ENCODE data around the gene RUNX2. TPM values are rescaled to one million over a fixed set of nuclear protein-coding genes. Genes with fewer than 3 reads are reported as not detected.

RUNX2 gene
- total RNA-seq, 1 donor: 10.4 TPM

DNA sequence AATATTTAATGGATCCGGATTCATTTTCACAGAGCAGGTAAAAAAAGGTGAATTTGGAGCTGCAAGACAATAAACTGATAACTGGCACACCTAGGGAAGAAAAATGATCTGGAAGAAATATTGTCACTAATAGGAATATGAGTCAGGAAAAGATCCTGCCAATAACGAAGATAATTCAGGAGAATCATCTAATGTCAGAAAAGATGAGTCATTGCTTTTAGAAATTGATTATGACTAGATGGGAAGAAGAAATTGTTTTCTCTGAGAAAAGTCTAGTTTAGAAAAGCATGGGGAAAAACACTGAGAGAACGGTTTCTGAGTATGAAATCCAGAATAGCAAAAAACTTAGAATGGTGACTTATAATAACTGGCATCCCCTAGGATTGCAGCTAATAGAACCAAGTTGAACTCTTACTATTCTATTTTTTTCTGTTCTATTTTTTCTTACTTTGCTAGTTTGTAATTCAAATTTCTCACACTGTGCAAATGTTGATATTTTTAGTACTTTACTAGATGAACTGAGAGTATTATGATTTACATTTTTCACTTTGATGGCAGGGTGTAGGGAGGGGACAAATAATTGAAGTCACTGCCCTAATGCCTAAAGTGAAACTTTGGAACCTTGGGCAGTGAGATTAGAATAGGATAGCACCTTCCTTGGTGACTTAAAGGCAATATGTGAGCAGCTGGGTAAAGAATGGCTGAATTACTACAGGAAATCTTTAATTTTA lies 87.8 kb downstream of the RUNX2 start:
- peaks cover 27% of the 10 kb centered on the region for H3K4me1 ChIP-seq (ENCODE audit: insufficient read depth, low read length)
- H3K27me3 ChIP-seq (ENCODE audit: insufficient read depth, low read length): peaks cover 25% of the 10 kb centered on the region
- H3K9me3 ChIP-seq (ENCODE audit: low read depth, low read length): no peaks in the 10 kb centered on the region
- no peak overlapping the region for H3K4me3 ChIP-seq (ENCODE audit: low read length)

DNA sequence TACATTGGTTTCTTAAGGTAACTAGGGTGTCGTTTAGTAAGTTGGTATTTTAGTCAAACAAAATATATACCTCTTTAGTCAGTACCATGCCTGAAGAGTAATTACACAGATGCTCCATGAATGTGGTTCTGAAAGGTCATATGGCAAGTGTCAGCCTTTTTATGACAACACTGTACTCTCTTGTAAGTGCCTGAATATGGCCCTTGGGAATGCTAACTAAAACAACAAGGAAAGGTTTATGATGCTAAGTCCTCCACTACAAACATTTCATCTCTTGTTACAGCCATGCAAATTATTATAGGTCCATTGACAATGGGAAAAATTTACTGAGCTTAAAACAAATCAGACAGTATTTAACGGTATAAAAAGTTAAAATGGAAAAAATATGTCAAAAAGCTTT lies 88.6 kb downstream of the RUNX2 start:
- Histone ChIP-seq H3K4me1 (ENCODE audit: insufficient read depth, low read length) (peaks cover 34% of the 10 kb centered on the region), H3K9me3 (ENCODE audit: low read depth, low read length) (no peaks in the 10 kb centered on the region), H3K27me3 (ENCODE audit: insufficient read depth, low read length) (peaks cover 31% of the 10 kb centered on the region), H3K4me3 (ENCODE audit: low read length) (no peak overlapping the region)

DNA sequence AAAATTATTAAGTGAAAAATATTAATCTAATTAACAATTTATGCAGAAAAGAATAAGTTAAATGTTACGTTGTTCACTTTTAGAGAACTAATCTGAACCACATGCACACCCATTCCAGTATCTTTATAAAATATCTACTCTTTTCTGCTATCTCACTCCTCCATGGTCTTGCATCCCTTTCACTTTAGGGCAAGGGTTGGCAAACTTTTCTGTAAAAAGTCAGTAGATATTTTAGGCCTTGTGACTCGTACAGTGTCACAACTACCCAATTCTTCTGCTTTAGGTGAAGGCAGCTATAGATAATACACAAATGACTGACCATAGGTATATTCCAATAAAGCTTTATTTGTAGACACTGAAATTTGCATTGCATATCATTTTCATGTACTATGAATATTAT lies 89.3 kb downstream of the RUNX2 start:
- peaks cover 34% of the 10 kb centered on the region for H3K4me1 ChIP-seq (ENCODE audit: insufficient read depth, low read length)
- H3K9me3 ChIP-seq (ENCODE audit: low read depth, low read length): no peaks in the 10 kb centered on the region
- peaks cover 31% of the 10 kb centered on the region for H3K27me3 ChIP-seq (ENCODE audit: insufficient read depth, low read length)
- H3K4me3 ChIP-seq (ENCODE audit: low read length): no peak overlapping the region

DNA sequence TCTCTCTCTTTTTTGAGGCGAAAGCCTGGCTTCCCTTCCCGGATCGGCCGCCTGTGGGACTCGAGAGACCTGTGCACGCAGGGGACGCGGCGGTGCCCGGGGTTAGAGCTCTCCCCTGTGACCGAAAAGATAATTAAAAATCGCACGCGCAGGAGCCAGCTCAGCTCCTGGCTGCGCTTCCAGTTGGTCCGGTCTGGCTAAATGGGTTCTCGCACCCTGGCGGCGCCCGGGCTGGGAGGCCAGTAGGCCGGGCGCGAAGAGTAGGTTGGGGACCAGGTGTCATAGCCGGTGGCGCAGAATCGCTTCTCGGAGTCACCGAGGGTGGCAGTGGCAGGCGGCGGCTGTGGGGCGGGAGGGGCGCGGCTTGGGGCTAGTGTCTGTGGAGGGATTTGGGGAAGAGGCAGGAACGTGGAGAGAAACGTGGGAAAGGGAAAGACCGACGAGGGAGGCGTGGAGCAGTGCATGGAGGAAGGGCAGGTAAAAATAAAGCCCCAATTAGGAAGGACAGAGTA lies 91.5 kb downstream of the RUNX2 start:
- Histone ChIP-seq H3K9me3 (ENCODE audit: low read depth, low read length) (no peaks in the 10 kb centered on the region), H3K4me3 (ENCODE audit: low read length) (peak overlapping the region; percentile 79), H3K4me1 (ENCODE audit: insufficient read depth, low read length) (peaks cover 47% of the 10 kb centered on the region), H3K27me3 (ENCODE audit: insufficient read depth, low read length) (peaks cover 31% of the 10 kb centered on the region)

DNA sequence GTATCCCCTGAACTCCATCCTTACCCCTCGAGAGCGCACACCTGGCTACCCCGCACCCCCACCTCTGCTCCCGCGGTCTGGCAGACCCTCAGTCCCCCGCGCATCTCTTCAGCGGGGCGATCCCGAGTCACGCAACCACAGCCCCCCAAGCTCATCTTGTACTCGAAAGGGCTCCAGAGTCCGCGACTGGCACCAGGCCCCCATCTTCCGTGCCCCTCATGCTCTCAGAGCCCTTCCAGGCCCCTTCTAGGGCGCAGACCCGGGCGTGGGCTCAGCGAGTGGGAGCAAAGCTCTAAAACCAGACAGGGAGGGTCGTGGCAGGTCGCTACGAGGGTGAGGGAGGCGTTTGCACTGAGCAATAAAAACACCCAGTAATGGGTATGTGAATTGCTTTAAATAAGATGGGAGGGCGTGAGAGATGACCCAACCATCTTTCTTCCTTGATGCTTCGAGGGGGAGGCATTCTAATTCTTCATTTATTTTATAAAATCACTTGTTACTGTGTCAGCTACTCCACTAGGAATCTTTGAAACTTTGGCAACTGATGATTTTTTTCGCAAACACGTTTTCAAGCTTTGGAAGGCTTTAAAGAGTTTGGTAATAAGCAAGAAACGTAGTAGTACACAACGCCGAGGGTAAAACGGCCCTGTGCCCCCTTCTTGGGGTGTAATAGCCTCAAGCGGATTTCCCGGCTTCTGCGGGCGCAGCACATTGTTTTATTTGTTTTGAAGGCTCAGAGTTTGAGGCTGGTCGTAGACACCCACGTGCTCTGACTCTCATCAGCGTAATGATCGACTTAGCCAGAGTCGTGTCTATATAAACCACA lies 92.2 kb downstream of the RUNX2 start:
- Histone ChIP-seq H3K4me1 (ENCODE audit: insufficient read depth, low read length) (peaks cover 51% of the 10 kb centered on the region), H3K27me3 (ENCODE audit: insufficient read depth, low read length) (peaks cover 31% of the 10 kb centered on the region), H3K4me3 (ENCODE audit: low read length) (peak overlapping the region; percentile 79), H3K9me3 (ENCODE audit: low read depth, low read length) (no peaks in the 10 kb centered on the region)

DNA sequence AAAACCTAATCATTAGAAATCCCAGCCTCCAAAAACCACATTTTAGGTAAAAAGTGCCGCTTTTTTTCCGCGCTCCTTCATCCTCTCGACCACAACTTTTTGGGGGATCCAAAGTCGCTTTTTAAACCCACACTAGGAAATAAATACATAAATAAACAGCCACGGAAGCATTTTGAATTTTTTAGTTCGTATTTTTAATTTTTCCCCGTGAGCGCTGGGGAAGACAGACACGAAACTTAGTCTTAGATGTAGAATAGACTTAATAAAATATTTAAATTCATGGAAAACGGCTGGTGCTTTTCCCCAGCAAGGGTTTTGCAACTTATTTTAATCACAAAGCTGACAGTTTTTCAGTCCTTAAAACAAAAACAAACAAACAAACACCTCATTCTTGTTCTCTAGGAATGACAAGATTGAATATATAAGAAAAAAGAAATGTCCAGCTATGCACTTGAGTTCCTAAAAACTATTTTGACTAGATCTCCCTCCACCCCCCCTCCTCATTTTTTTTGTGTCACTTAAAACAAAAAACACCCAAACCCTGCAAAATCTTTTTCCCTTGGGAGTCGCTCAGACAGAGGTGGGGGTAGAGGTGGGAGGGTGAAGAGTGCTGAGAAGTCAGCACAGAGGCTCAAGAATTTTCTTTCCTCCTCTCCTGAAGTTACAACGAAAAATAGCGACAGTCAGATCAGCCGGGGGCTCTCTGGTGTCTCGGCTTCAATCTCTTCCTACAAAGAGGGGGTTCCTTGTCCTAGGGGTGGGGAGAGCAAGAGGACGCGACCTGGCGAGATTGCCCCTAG lies 93.0 kb downstream of the RUNX2 start:
- H3K27me3 ChIP-seq (ENCODE audit: insufficient read depth, low read length): peaks cover 31% of the 10 kb centered on the region
- H3K4me3 ChIP-seq (ENCODE audit: low read length): peak overlapping the region; percentile 79
- H3K9me3 ChIP-seq (ENCODE audit: low read depth, low read length): no peaks in the 10 kb centered on the region
- peaks cover 46% of the 10 kb centered on the region for H3K4me1 ChIP-seq (ENCODE audit: insufficient read depth, low read length)

DNA sequence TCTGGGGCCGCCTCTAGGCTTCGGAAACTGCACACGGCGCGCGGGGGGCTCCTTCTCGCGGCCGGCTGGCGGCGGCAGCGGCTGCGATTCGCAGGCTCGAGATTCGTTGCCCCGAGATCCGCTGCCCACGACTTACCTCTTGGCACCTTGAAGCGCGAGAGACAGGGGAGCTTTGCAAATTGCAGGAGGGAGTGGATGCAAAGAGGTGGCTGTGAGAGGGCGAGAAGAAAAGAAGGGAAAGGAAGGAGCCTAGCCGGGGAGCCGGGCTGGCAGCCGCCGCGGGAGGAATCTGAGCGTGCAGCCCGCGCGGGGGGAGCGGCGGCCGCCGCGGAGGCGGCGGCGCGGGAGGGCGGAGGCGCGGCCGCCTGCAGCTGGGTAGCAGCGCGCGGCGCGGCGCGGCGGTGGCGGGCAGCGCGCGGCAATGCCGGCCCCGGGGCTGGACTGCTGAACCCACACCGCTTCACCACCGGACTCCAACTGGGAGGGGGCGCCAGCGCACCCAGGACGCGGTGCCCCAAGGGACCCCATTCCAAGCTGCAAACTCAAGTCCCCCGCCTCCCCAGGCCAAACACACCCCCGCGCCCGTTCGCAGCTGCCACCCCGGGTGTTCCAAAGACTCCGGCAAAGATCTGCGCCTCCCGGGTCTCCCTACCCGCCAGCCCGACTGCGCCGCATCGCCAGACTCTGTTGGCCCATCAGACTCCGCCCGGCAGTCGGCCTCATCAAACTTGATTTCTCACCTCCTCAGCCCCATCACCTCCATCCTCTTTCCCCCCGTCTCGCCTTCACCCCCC lies 93.8 kb downstream of the RUNX2 start:
- Histone ChIP-seq H3K9me3 (ENCODE audit: low read depth, low read length) (no peaks in the 10 kb centered on the region), H3K27me3 (ENCODE audit: insufficient read depth, low read length) (peaks cover 31% of the 10 kb centered on the region), H3K4me1 (ENCODE audit: insufficient read depth, low read length) (peaks cover 46% of the 10 kb centered on the region), H3K4me3 (ENCODE audit: low read length) (peak overlapping the region; percentile 79)

DNA sequence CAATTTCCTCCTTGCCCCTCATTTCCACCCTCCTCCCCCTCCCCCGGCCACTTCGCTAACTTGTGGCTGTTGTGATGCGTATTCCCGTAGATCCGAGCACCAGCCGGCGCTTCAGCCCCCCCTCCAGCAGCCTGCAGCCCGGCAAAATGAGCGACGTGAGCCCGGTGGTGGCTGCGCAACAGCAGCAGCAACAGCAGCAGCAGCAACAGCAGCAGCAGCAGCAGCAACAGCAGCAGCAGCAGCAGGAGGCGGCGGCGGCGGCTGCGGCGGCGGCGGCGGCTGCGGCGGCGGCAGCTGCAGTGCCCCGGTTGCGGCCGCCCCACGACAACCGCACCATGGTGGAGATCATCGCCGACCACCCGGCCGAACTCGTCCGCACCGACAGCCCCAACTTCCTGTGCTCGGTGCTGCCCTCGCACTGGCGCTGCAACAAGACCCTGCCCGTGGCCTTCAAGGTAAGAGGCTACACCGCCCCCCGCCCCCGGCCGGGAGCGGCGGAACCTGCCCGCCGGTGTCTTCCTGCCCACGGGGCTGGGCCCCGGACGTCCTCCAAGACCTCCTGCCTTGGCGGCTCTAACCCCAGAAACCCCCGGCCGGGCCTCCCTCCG lies 94.5 kb downstream of the RUNX2 start:
- Histone ChIP-seq H3K27me3 (ENCODE audit: insufficient read depth, low read length) (peaks cover 31% of the 10 kb centered on the region), H3K9me3 (ENCODE audit: low read depth, low read length) (no peaks in the 10 kb centered on the region), H3K4me1 (ENCODE audit: insufficient read depth, low read length) (peaks cover 46% of the 10 kb centered on the region), H3K4me3 (ENCODE audit: low read length) (peak overlapping the region; percentile 79)

DNA sequence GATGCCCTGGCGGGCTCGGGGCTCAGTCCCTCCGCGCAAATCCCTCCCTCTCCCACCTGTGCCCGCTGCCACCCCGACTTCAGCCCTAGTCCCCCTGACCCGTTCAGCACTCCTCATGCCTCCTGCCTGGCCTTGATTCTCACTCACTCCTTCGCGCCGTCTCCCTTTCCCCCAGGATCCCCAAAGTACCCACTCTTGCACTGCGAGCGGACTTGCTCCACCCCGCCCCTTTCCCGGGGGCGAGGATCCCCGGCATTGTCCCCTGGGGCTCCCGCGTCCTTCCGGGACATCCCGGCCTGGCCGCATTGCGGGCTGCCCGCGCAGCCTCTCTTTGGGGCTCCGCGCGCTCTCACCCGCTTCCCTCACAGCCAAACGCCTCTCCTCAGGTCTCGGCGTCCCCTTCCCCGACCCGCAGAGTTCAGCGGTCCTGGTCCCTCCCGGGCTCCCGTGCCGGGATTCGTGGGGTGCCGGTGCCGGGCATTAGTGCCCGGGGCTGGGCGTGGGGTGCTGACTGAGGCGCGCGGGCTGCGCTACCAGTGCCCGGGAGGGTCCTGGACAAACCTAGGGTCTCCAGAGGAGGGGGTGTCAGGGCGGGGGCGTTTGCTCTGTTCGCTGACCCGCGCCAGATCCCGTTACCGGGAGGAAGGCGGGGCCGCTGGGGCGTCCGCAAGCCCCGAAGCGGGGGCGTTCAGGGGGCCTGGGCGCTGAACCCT lies 95.1 kb downstream of the RUNX2 start:
- Histone ChIP-seq H3K4me1 (ENCODE audit: insufficient read depth, low read length) (peaks cover 50% of the 10 kb centered on the region), H3K27me3 (ENCODE audit: insufficient read depth, low read length) (peaks cover 28% of the 10 kb centered on the region), H3K9me3 (ENCODE audit: low read depth, low read length) (no peaks in the 10 kb centered on the region), H3K4me3 (ENCODE audit: low read length) (peak overlapping the region; percentile 79)

DNA sequence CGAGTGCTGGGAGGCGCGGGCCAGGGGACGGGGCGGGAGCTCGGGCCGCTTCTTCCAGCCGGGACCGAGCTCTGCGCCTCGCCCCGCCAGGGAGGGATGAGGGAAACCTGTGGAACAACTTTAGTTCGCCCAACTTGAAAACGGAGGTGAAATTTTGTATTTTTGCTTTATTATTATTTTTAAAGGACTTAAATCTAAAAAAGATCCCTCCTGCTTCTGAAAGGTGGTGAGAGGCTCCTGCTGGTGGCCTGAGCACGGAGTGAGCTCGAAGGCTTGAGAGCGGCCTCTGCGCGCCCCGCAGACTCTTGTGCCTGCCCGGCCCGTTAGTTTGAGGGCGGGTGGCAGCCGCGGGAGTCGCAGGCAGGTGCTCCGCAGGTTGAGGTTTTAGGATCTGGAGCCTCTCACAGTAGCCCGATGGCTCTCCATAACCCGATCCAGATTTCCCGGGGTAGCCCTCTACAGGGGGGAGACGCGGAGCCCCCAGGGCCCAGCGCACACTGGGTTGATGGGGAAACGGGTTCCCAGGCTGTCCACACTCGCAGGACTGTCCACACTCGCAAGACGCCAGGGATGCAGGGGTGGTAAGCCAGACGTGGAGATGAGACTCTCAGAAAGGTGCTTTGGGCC lies 95.8 kb downstream of the RUNX2 start:
- peaks cover 50% of the 10 kb centered on the region for H3K4me1 ChIP-seq (ENCODE audit: insufficient read depth, low read length)
- H3K9me3 ChIP-seq (ENCODE audit: low read depth, low read length): no peaks in the 10 kb centered on the region
- peak overlapping the region; percentile 79 for H3K4me3 ChIP-seq (ENCODE audit: low read length)
- peaks cover 21% of the 10 kb centered on the region for H3K27me3 ChIP-seq (ENCODE audit: insufficient read depth, low read length)

DNA sequence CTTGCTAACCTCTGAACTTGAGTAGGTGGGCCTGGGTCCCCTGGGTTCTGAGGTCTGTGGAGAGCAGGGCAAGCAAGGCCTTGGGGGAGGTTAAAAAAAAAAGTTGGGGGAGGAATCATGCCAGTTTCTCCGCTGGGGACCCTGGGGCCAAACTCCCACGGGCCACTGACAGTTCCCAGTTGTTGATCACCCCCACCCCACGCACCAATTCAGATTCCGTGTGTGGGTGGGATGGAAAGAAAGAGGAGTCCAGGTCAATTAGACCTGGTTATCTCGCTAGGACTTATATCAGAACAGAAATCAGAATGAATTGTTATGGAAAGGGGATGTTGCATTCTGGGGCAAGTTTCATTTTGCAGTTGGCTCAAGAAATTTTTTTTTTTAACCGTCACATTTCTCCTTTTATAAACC lies 96.3 kb downstream of the RUNX2 start:
- peak overlapping the region; percentile 79 for H3K4me3 ChIP-seq (ENCODE audit: low read length)
- H3K27me3 ChIP-seq (ENCODE audit: insufficient read depth, low read length): peaks cover 16% of the 10 kb centered on the region
- H3K4me1 ChIP-seq (ENCODE audit: insufficient read depth, low read length): peaks cover 45% of the 10 kb centered on the region
- no peaks in the 10 kb centered on the region for H3K9me3 ChIP-seq (ENCODE audit: low read depth, low read length)

DNA sequence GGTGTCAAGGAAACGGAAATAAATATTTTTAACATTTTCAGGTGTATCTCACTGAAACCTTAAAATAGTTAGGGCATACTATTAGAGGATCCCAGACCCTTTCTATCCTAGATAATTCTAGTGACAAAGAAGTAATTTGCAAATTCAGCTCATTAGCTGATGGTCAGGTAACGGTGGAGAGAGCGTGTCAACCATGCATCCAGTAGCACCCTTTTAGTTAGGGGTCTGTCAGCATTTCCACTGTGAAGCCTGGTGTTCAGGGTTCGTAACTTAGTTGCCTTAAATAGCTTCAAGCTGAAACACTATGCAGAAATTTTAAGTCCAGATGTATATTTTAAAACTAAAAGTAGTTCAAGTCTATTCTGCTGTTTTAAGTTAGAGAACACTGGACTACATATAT lies 98.1 kb downstream of the RUNX2 start:
- Histone ChIP-seq H3K27me3 (ENCODE audit: insufficient read depth, low read length) (peaks cover 3% of the 10 kb centered on the region), H3K4me1 (ENCODE audit: insufficient read depth, low read length) (peaks cover 28% of the 10 kb centered on the region), H3K4me3 (ENCODE audit: low read length) (no peak overlapping the region), H3K9me3 (ENCODE audit: low read depth, low read length) (no peaks in the 10 kb centered on the region)

DNA sequence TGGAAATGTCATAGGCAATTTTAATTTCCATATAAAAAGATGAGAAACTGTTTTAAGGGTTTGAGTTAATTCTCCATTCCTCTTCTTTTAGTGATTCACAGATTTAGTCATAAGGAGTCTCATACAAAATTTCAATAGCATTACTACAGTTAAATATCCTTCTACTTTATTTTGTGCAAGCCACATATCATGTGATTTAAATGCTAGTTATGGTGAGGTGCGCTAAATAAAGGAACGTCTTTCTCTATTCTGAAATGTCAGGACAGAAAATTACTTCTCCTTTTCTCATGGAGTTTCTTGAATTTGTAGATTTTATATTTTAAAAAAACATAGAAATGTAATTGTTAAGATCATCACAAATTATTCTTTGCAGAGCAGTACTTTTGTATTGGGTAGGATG lies 99.6 kb downstream of the RUNX2 start:
- H3K9me3 ChIP-seq (ENCODE audit: low read depth, low read length): no peaks in the 10 kb centered on the region
- no peak overlapping the region for H3K4me3 ChIP-seq (ENCODE audit: low read length)
- peaks cover 29% of the 10 kb centered on the region for H3K4me1 ChIP-seq (ENCODE audit: insufficient read depth, low read length)
- no peaks in the 10 kb centered on the region for H3K27me3 ChIP-seq (ENCODE audit: insufficient read depth, low read length)
